ENCODE measurements around the gene CEP55.

The CEP55 gene

DNA sequence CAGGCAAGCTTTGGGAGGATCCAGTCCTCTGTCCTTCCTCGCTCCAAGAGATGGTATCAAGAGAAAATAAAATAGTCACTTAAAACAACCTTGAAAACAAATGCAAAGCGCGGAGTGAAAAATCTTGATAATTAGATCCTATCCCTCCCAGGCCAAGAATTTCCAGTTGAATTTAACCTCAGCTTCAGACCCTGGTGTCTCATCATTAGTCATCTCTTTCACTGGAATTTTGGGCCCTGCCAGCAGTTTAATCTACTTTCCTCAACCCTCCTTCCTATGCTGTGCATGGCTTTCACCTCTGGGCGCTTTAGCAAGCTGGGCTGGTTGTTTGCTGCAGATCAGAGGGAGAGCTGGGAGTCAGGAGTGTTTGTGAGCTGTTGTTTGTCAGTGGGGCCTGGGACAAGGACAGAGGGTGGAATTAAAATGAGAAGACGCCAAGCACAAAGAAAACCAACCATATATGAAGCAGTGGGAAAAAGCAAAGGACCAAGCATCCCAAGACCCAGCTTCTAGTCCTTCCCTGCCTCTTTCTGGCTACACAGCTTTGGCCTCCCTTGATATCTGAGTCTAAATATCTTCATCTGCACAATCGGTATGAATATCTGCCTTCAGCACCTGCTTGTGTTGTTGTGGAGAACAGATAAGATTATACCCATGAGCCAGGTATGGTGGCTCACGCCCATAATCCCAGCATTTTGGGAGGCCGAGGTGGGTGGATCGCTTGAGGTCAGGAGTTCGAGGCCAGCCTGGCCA, 27.8 kb upstream of the CEP55 start:
- Histone ChIP-seq H3K4me1 (ENCODE audit: insufficient read depth, low read length, severe bottlenecking) (no peaks in the 10 kb centered on the region), H3F3A (ENCODE audit: insufficient read depth, low read length) (no peaks in the 10 kb centered on the region)

DNA sequence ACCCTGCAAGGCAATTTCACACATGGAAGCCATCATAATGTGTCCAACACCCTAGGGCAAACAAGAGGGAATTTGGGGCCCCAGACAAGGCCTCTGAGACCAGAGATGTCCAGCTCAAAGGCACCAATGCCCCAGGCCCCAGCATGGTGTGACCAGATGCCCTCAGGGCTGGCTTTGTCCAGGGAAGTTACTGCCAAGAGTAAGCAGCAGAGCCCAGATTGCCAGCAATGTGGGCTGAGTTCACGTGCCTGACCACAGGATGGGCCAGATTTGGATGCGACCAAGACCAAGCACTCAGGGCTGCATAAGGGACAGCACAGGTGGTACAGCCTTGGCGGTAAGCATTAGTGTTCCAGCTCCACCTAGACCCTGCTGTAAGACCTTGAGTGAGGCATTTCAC, 27.0 kb upstream of the CEP55 start:
- Histone ChIP-seq H3K9me3 (ENCODE audit: low read length) (no peaks in the 10 kb centered on the region), H2AFZ (ENCODE audit: low read length) (no peak overlapping the region), H3K4me1 (ENCODE audit: insufficient read depth, low read length, severe bottlenecking) (no peaks in the 10 kb centered on the region), H3K79me2 (ENCODE audit: insufficient read depth, low read length) (no peaks in the 10 kb centered on the region), H3K4me3 (ENCODE audit: low read depth, low read length, poor library complexity, severe bottlenecking) (no peak overlapping the region), H3K9ac (ENCODE audit: low read length) (no peak overlapping the region), H3K27ac (ENCODE audit: low read depth, low read length, poor library complexity, severe bottlenecking) (no peak overlapping the region), H3K9me2 (ENCODE audit: low read depth, low read length) (no peaks in the 10 kb centered on the region), H3K27me3 (ENCODE audit: insufficient read depth, low read length) (no peaks in the 10 kb centered on the region), H3F3A (ENCODE audit: insufficient read depth, low read length) (no peaks in the 10 kb centered on the region), H3K36me3 (ENCODE audit: insufficient read depth, low read length) (no peaks in the 10 kb centered on the region), H4K20me1 (ENCODE audit: insufficient read depth, low read length) (no peaks in the 10 kb centered on the region), H3K4me2 (ENCODE audit: low read length) (no peak overlapping the region)
- TF ChIP-seq EZH2 (IDR thresholded peaks at IDR 0.05; ENCODE audit: borderline replicate concordance, low read length): no peak
- TF ChIP-seq, protein P1, sequence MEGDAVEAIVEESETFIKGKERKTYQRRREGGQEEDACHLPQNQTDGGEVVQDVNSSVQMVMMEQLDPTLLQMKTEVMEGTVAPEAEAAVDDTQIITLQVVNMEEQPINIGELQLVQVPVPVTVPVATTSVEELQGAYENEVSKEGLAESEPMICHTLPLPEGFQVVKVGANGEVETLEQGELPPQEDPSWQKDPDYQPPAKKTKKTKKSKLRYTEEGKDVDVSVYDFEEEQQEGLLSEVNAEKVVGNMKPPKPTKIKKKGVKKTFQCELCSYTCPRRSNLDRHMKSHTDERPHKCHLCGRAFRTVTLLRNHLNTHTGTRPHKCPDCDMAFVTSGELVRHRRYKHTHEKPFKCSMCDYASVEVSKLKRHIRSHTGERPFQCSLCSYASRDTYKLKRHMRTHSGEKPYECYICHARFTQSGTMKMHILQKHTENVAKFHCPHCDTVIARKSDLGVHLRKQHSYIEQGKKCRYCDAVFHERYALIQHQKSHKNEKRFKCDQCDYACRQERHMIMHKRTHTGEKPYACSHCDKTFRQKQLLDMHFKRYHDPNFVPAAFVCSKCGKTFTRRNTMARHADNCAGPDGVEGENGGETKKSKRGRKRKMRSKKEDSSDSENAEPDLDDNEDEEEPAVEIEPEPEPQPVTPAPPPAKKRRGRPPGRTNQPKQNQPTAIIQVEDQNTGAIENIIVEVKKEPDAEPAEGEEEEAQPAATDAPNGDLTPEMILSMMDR (IDR thresholded peaks at IDR 0.05; ENCODE audit: low read length): no peak

More for the DNA sequence above, 27.8 kb upstream of the CEP55 start:
- Histone ChIP-seq H3K4me2 (ENCODE audit: low read length) (no peak overlapping the region), H3K9me2 (ENCODE audit: low read depth, low read length) (no peaks in the 10 kb centered on the region), H3K36me3 (ENCODE audit: insufficient read depth, low read length) (no peaks in the 10 kb centered on the region), H3K9ac (ENCODE audit: low read length) (no peak overlapping the region), H3K9me3 (ENCODE audit: low read length) (no peaks in the 10 kb centered on the region), H3K79me2 (ENCODE audit: insufficient read depth, low read length) (no peaks in the 10 kb centered on the region), H3K27ac (ENCODE audit: low read depth, low read length, poor library complexity, severe bottlenecking) (no peak overlapping the region), H3K27me3 (ENCODE audit: insufficient read depth, low read length) (no peaks in the 10 kb centered on the region), H2AFZ (ENCODE audit: low read length) (no peak overlapping the region), H4K20me1 (ENCODE audit: insufficient read depth, low read length) (no peaks in the 10 kb centered on the region), H3K4me3 (ENCODE audit: low read depth, low read length, poor library complexity, severe bottlenecking) (no peak overlapping the region)
- TF ChIP-seq, protein P1 (IDR thresholded peaks at IDR 0.05; ENCODE audit: low read length): no peak
- no peak for TF ChIP-seq EZH2 (IDR thresholded peaks at IDR 0.05; ENCODE audit: borderline replicate concordance, low read length)

DNA sequence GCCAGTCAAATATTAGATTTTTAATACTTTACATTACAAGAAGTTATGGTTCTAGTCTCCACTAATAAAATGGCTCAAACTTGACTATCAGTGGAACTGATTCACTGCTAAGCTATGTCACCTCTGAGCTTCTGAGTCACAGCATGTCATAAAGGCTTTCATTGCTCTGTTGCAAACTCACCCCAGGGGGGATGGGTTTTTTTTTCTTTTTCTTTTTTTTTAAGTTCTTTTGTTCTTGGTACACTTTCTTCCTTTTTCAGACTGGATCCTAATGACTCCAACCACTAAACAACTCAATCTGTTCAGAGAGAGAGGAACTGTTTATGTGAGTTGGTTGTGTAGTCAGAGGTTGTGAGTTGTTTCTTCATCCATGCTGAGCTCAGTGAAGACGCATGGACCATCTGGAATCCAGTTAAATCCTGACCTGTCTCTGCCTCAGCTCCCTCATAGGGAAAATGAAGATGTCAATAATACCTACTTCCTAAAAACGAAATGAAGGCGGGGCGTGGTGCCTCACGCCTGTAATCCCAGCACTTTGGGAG, 25.2 kb upstream of the CEP55 start:
- Histone ChIP-seq H3K27ac (ENCODE audit: low read depth, low read length, poor library complexity, severe bottlenecking) (no peak overlapping the region), H3F3A (ENCODE audit: insufficient read depth, low read length) (no peaks in the 10 kb centered on the region), H3K36me3 (ENCODE audit: insufficient read depth, low read length) (no peaks in the 10 kb centered on the region), H3K9me3 (ENCODE audit: low read length) (no peaks in the 10 kb centered on the region), H2AFZ (ENCODE audit: low read length) (no peak overlapping the region), H3K9ac (ENCODE audit: low read length) (no peak overlapping the region), H3K9me2 (ENCODE audit: low read depth, low read length) (no peaks in the 10 kb centered on the region), H3K79me2 (ENCODE audit: insufficient read depth, low read length) (no peaks in the 10 kb centered on the region), H3K4me1 (ENCODE audit: insufficient read depth, low read length, severe bottlenecking) (no peaks in the 10 kb centered on the region), H3K4me3 (ENCODE audit: low read depth, low read length, poor library complexity, severe bottlenecking) (no peak overlapping the region), H4K20me1 (ENCODE audit: insufficient read depth, low read length) (no peaks in the 10 kb centered on the region), H3K4me2 (ENCODE audit: low read length) (no peak overlapping the region), H3K27me3 (ENCODE audit: insufficient read depth, low read length) (no peaks in the 10 kb centered on the region)
- TF ChIP-seq, protein P1 (IDR thresholded peaks at IDR 0.05; ENCODE audit: low read length): no peak
- TF ChIP-seq EZH2 (IDR thresholded peaks at IDR 0.05; ENCODE audit: borderline replicate concordance, low read length): no peak

All from OCI-LY1 (cell line).